Measurements from ENCODE around the gene HSPA9.

HSPA9 gene

GRCh38 chr5:138553437-138554095 is 21.6 kb downstream of the HSPA9 start:
- in situ Hi-C loops (cut with MboI; ENCODE audit: low pct_unique_long_range_greater_than_20kb, low sequenced_read_pairs, unreplicated experiment), result no loop called here
- no peak for DNase-seq (ENCODE audit: low spot score)
- TF ChIP-seq CTCF (IDR thresholded peaks at IDR 0.05; ENCODE audit: extremely low read depth, insufficient read depth, missing control alignments), result no peak

GRCh38 chr5:138552657-138553056 is 22.5 kb downstream of the HSPA9 start:
- no peak for DNase-seq (ENCODE audit: low spot score)
- TF ChIP-seq CTCF (IDR thresholded peaks at IDR 0.05; ENCODE audit: extremely low read depth, insufficient read depth, missing control alignments), result no peak
- in situ Hi-C loops (cut with MboI; ENCODE audit: low pct_unique_long_range_greater_than_20kb, low sequenced_read_pairs, unreplicated experiment), result no loop called here

GRCh38 chr5:138549414-138549813 is 25.8 kb downstream of the HSPA9 start:
- DNase-seq (ENCODE audit: low spot score), result no peak
- in situ Hi-C loops (cut with MboI; ENCODE audit: low pct_unique_long_range_greater_than_20kb, low sequenced_read_pairs, unreplicated experiment), result no loop called here

GRCh38 chr5:138545919-138546562 is 29.2 kb downstream of the HSPA9 start:
- no peak for DNase-seq (ENCODE audit: low spot score)
- in situ Hi-C loops (cut with MboI; ENCODE audit: low pct_unique_long_range_greater_than_20kb, low sequenced_read_pairs, unreplicated experiment), result no loop called here
- TF ChIP-seq CTCF (IDR thresholded peaks at IDR 0.05; ENCODE audit: extremely low read depth, insufficient read depth, missing control alignments), result no peak

More at GRCh38 chr5:138549414-138549813, 25.8 kb downstream of the HSPA9 start:
- no peak for TF ChIP-seq CTCF (IDR thresholded peaks at IDR 0.05; ENCODE audit: extremely low read depth, insufficient read depth, missing control alignments)

- in situ Hi-C loops (cut with MboI; ENCODE audit: low pct_unique_long_range_greater_than_20kb, low sequenced_read_pairs, unreplicated experiment), result no loop called here
- no peak for TF ChIP-seq CTCF (IDR thresholded peaks at IDR 0.05; ENCODE audit: extremely low read depth, insufficient read depth, missing control alignments)
- DNase-seq (ENCODE audit: low spot score), result no peak
Observed at GRCh38 chr5:138544181-138545134, 30.7 kb downstream of the HSPA9 start.

GRCh38 chr5:138543730-138544104 is 31.5 kb downstream of the HSPA9 start:
- DNase-seq (ENCODE audit: low spot score), result peak; percentile 62
- TF ChIP-seq CTCF (IDR thresholded peaks at IDR 0.05; ENCODE audit: extremely low read depth, insufficient read depth, missing control alignments), result no peak
- in situ Hi-C loops (cut with MboI; ENCODE audit: low pct_unique_long_range_greater_than_20kb, low sequenced_read_pairs, unreplicated experiment), result no loop called here

Measured in GM13977 (cell line).